ENCODE measurements around the gene NDUFA7.
"Not testable (repeated sequence)": the region's sequence is repeated elsewhere in the genome, so short reads cannot be mapped to it uniquely, and the experiment has no call there.

NDUFA7 gene

DNA sequence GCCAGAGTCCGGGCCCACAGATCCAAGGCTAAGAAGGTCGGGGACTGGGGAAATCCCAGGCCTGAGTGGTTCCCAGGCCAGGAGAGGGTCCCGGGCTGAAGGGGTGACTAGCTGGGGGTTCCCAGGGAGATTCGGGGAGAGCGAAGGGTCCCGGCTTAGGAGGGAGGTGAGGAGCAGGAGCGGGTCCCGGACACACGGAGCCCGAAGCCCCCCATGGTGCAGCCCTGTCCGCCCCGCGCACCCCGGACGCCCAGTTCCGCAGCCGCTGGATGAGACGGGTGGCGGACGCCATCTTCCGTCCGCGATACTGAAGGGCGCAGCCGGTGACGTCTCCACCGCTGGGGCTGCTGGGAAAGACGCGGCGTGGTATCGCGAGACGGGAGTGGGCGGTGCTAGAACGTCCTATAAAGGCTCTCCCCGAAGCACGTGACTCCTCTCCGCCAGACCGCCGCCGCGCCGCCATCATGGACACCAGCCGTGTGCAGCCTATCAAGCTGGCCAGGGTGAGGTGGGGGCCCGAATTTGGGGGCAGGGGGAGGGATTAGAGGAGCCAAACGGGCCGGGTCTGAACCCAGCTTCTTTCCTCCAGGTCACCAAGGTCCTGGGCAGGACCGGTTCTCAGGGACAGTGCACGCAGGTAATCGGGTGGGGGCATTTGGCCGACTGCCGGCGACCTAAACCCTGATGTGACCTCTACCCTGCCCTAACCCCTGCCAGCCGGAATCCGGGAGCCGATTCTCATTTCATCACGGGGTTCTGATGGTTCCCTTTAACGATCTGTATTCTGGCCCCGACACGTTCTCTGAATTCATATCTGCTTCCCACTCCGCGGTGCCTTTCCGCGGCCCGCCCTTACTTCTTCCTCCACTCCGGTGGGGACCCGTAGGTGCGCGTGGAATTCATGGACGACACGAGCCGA is at the start of gene NDUFA7, which contains the start of gene RPS28:
Gene NDUFA7 (minus strand): TSS at position 309 of the 919 bp plus-strand sequence. CDS start 17 bp downstream, at position 292.
Gene RPS28 (plus strand): TSS at position 430 of the 919 bp plus-strand sequence. CDS start 35 bp downstream, at position 465.
- DNase-seq, result peak; percentile 99

DNA sequence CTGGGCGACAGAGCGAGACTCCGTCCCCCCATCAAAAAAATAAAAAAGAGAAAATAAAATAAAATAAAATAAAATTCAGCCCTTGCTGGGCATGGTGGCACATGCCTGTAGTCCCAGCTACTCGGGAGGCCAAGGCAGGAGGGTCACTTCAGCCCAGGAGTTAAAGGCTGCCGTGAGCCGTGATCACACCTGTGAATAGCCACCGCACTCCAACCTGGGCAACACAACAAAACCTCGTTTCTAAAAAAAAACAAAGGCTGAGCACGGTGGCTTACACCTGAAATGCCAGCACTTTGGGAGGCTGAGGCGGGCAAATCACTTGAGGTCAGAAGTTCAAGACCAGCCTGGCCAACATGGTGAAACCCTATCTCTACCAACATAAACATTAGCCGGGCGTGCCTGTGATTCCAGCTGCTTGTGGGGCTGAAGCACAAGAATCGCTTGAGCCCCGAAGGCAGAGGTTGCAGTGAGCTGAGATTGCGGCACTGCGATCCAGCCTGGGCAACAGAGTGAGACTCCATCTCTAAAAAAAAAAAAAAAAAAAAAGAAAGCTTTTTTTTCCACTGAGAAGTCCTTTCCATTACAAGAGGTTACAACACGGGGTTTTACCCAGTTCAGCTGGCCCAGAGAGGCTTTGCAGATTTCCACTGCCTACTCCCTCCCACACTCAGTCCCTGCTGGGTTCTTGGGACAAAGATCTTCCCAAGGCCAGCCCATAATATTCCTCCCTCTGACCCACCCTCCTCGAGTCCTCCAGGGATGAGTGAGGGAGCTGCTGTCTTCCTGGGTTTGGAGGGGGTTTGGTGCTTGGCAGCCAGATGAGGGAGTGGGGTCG is 49.2 kb upstream of the NDUFA7 start:
- no peak for DNase-seq

DNA sequence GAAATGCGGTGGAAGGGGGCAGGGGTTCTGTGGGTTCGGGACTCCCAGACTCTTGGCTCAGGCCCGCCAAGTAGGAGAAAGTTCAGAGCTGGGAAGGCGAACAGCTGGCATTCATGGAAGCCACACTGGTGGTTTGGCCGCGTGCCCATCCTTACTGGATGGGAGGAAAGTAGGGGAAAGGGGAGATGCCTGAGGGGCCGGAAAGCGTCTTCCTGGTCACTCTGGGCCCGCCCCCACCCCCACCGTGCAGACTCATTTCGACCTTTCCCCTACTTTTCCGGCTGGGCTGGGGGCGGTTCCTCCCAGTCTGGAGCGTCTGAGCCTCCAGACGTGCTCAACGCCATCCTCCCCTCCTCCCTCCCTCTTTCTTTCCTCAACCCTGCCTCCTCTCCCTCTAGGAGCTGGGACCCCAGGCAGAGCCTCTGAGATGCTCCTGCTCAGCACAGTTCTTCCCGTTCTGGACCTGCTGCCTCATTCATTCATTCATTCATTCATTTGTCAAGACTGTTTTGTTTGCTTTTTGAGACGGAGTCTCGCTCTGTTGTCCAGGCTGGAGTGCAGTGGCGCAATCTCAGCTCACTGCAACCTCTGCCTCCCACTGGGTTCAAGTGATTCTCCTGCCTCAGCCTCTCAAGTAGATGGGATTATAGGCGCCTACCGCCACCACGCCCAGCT is 46.3 kb upstream of the NDUFA7 start:
- DNase-seq, result peak; percentile 89

DNA sequence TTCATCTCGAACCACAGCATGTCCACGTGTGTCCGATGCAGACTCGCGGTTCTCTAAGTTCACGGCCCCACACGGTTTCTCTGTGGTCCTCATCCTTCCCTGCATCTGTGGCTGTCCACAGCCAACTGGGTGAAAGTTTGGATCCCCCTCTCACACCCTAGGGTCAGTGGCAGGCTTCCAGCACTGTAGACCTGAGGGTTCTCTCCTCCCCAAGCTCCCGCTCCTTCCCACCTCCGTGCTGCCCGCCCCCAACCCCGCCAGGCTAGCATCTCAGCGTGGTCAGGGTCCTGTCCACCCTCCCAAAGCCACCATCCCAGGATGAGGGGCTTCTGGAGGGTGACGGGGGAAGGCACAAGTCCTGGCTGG is 45.8 kb upstream of the NDUFA7 start:
- no peak for DNase-seq

DNA sequence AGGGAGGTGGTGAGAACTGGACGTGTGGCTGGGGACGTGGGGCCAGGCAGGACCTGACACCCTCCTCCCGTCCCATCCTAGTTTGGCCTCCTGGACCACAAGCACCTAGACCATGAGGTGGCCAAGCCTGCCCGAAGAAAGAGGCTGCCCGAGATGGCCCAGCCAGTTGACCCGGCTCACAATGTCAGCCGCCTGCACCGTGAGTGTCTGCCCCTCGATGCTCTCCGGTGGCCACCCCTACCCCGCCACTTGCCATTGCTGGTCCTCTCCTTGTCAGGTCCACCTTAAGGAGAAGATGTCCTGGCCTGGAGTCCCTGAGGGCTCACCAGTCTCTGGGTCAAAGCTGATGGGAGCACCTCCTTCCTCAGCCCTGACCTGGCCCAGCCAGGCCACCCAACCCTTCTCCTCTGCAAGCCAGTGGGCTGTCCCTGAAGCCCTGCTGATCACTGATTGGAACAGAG is 45.0 kb upstream of the NDUFA7 start:
- no peak for DNase-seq

DNA sequence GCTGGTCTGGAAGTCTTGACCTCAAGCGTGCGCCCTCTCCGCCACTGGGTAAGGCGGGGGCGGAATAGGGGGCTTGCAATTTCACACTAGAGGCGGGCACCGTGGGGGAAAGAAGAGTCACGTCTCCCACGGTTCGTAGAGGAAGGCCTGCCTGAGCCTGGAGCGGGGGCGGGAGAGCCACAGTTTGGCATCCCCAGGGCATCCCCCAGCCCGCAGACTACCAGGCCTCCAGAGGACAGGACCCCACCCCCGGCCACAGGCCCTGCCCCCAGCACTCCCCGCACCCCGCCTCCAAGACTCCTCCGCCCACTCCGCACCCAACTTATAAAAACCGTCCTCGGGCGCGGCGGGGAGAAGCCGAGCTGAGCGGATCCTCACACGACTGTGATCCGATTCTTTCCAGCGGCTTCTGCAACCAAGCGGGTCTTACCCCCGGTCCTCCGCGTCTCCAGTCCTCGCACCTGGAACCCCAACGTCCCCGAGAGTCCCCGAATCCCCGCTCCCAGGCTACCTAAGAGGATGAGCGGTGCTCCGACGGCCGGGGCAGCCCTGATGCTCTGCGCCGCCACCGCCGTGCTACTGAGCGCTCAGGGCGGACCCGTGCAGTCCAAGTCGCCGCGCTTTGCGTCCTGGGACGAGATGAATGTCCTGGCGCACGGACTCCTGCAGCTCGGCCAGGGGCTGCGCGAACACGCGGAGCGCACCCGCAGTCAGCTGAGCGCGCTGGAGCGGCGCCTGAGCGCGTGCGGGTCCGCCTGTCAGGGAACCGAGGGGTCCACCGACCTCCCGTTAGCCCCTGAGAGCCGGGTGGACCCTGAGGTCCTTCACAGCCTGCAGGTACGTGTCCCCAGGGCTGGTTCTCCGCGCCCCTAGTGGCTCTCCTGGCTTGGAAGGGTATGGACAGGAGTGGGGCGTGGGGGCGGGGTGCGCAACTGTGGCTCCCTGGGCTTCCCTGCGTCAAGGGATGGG is 42.9 kb upstream of the NDUFA7 start, which contains the start of gene ANGPTL4:
Gene ANGPTL4 (plus strand): TSS at position 353 of the 969 bp plus-strand sequence. CDS start 167 bp downstream, at position 520.
- peak; percentile 62 for DNase-seq

DNA sequence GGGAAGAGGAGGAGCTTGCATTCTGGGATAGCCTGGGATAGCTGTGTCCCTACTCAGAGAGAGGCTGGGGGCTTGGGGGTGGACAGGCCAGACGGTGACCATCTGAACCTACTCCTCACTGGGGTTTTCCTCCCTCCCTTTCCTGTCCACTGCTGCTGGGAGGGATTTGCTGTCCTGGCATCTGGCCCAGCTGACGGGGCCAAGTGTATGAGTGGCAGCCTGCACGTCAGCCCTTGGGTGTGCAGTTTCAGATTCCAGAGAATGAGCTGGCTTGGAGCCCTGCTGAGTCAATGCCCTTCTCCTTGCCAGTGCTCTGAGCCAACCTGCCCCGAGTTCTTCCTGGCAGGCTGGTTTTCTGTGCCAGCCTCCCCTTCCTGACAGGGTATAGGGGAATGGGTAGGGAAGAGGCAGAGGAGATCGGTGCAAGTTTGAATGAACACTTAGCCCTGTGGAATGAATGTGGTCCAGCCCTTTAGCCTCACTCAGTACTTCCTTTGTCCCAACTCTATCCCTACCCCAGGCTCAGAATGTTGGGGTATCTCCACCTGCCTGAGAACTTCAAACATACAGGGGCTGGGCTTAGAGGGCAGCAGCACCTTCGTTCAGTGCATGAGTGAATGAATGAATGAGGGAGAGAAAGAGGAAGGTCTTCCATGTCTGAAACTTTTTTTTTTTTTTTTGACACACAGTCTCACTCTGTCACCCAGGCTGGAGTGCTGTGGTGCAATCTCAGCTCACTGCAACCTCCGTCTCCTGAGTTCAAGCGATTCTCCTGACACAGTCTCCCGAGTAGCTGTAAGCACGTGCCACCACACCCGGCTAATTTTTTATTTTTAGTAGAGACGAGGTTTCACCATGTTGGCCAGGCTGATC is 41.0 kb upstream of the NDUFA7 start:
- DNase-seq, result peak; percentile 82

DNA sequence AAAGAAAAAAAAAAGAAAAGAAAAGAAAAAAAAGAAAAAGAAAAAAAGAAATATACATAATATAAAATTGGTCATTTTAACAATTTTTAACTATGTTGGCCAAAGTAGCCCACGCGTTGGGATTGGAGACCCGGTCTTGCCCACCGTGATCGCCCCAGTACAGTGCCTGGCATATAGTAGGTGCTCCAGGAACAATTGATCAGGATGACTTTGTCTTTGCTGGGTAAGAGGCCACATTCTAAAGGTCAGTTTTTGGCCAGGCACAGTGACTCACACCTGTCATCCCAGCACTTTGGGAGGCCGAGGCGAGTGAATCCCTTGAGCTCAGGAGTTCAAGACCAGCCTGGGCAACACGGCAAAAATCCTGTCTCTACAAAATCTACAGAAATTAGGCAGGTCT is 39.0 kb upstream of the NDUFA7 start:
- DNase-seq, result no peak

DNA sequence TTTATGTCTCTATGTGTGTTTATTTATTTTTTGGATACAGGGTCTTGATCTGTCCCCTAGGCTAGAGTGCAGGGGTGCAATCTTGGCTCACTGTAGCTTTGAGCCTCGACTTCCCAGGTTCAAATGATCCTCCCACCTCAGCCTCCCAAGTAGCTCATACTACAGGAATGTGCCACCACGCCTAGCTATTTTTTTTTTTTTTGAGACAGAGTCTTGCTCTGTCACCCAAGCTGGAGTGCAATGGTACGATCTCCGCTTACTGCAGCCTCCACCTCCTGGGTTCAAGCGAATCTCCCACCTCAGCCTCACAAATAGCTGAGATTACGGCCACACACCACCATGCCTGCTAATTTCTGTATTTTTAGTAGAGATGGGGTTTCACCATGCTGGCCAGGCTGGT is 37.8 kb upstream of the NDUFA7 start:
- DNase-seq, result no peak

DNA sequence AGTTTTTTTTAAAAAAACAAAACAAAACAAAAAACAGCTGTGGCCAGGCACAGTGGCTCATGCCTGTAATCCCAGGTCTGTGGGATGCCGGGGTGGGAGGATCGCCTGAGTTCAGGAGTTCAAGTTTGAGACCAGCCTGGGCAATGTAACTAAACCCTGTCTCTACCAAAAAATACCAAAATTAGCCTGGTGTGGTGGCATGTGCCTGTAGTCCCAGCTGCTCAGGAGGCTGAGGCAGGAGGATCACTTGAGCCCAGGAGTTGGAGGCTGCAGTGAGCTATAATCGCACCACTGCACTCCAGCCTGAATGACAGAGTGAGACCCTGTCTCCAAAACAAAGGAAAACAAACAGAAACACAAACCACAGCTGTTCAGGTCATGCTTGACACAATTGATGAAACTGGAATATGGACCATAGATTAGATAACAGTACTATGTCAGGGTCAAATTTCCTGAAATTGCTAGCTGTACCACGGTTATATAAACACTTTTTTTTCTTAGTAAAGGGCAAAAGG is 35.9 kb upstream of the NDUFA7 start:
- no peak for DNase-seq

DNA sequence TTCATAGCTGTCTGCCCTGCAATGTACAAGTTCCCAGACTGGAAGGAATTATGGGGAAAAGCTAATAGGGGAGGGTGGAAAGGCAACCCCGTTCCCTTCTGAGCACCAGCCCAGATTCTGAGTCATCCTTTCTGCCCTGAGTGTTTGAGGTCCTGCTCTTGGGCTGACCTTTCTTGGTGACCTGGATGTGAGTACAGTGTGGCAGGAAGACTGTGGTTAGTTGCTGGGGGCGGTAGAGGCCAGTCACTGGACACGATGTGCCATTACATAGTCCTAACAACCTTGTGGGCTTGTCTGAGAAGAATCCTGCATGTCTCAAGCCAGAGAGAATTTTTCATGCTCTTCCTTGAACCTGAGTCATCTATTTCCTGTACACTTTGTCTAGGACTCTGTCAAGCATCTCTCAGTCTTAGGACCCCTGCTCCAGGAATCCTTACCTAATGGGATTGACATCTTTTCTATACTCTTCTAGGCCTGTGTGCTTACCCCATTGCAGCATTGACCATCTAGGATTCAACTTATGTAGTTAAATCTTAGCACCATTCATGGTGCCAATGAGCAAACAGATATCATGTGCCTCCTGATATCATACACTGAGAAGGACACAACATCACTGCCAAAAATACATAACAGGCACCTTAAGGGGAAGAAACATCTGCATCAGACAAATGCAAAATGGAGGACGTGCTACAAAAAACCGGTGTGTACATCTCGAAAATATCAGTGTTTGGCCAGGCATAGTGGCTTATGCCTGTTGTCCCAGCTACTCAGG is 34.6 kb upstream of the NDUFA7 start:
- peak; percentile 18 for DNase-seq

DNA sequence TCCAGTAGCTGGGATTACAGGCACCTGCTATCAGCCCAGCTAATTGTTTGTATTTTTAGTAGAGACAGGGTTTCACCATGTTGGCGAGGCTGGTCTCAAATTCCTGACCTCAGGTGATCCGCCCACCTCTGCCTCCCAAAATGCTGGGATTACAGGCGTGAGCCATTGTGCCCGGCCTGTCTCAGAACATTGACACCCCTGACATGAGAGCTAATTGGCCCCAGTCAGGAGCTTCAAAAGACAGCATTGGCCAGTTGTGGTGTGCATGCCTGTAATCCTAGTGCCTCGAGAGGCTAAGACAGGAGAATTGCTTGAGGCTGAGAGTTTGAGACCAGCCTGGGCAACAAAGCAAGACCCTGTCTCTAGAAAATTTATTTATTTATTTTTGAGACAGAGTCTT is 31.7 kb upstream of the NDUFA7 start:
- DNase-seq, result peak; percentile 21

DNA sequence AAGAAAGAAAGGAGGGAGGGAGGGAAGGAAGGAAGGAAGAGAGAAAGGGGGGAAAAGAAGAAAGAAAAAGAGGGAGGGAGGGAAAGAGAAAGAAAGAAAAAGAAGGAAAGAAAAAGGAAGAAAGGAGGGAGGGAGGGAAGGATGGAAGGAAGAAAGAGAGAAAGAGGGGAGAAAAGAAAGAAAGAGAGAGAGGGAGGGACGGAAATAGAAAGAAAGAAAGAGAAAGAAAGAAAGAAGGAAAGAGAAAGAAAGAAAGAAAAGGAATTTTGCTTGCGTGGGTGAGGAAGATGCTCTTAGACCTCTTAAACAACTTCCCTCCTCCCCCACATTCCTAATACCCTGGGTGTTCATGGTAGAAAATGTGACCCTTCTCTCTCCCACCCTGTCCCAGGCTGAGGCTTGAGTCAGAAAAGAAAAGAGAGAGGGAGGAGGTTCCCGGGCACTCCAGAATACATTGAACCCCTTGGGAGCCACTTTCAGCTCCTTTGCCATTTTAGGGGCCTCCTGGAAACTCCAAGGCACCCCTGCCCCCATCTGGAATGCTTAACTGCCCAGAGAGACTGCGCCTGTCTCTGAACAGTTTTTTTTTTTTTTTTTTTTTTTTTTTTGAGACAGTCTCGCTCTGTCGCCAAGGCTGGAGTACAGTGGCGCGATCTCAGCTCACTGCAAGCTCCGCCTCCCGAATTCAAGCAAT is 31.1 kb upstream of the NDUFA7 start:
- DNase-seq, result peak; percentile 33

DNA sequence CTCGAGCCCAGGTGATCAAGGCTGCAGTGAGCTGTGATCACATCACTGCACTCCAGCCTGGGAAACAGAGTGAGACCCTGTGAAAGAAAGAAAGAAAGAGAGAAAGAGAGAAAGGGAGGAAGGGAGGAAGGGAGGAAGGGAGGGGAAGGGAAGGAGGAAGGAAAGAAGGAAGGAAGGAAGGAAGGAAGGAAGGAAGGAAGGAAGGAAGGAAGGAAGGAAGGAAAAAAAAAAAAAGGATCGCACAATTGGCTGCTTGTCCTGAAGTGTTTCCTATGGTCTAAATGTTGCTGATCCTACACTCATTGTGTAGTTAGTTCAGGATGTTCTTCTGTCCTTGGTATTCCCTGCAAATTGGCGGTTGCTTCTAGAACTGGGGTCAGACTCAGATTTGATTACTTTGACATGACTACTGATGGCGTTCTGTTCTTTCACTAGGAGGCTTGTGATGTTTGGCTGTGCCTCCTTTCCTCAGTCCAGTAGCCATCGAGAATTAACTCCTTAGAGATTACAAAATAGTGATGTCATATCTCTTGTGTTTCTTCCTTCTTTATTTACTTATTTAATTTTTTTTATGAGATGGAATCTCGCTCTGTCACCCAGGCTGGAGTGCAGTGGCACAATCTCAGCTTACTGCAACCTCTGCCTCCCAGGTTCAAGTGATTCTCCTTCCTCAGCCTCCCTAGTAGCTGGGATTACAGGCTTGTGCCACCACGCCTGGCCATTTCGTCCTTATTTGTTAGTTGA is 28.6 kb upstream of the NDUFA7 start:
- not testable (repeated sequence) for DNase-seq

DNA sequence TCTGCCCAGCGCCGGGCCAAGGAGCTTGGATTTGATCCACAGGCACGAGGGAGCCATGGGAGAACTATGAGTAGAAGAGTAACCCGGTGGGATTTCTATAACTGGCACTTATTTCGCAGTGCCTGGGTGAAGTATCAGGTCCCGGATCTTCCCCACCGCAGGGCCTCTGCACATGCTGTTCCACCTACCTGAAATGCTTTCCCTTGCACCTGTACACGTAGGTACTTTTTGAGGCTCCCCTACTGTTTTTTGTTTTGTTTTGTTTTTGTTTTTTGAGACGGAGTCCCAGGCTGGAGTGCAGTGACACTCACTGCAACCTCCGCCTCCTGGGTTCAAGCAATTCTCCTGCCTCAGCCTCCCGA is 22.3 kb upstream of the NDUFA7 start:
- DNase-seq, result no peak

DNA sequence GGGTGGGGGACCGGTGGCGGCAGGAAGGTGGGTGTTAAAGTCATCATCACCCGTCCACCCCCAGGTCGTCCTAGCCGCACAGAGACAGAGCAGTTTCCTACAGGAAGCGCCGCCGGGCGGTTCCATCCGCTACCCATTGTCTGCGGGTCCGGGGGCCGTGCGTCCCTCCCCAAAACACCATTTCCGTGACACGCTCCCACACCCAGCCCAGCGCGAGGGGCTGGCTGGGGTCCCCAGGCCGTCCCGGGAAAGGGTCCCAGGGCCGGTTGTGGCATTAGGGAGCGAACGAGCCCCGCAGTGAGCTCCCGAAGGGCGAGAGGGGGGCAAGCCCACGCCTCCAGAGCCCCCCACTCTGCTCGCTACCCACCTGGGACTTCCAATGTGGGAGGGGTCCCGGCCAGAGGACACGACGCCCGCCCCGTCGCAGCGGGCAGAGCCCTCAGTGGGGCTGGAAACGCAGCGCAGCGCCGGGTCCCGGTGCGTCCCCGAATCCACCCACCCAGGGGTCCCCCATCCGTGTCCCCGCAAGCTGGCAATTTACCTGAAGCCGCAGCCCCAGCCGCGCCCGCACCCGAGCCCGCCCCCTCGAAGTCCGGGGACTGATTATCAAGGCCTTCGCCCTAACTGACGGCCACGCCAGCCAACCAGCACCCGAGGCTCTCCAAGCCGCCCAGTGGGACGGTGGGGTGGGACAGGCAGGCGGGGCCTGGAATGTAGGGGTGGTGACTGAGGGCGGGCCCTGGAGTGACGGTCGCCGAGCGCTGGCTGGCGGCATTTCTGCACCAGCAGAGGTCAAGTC is 21.7 kb upstream of the NDUFA7 start, which contains the start of gene KANK3:
Gene KANK3 (minus strand): TSS at position 579 of the 799 bp plus-strand sequence. CDS start 5,434 bp downstream, outside the sequence.
- peak; percentile 93 for DNase-seq

DNA sequence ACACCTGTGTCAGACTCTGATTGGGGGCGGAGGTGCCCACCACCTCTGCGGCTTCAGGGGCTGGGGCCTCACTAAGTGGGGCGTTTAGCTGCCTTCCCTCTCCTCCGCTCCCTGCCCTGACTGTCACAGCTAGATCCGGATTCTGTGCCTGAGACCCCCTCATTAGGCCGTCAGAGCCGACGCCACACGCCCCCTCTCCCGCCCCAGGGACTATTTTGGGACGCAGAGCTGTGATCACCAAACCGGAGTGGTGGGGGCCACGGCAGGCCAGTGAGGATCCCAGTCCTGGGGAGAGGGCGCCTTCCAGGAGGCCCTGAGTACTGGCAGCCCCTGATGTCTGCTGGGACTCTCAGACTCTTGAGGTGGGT is 21.1 kb upstream of the NDUFA7 start:
- no peak for DNase-seq

All from eye (tissue), 1 donor.